Suprapubic skin (tissue), 4 donors: ENCODE data around the gene DCLK3. TPM values are rescaled to one million over a fixed set of nuclear protein-coding genes. Genes with fewer than 3 reads are reported as not detected.

Experiments used
- DNase-seq, 2 donors: peaks; one replicate each; pipeline ENCODE4 v3.0.0-alpha.2; 2019; ENCODE audit warnings: low spot score in 2 of 2
- H3K27ac ChIP-seq: fragments of 200-600 bp; sonication (generic); one replicate; pipeline ENCODE4 v1.5.1; 2019
- H3K27me3 ChIP-seq: fragments of 200-600 bp; sonication (generic); one replicate; pipeline ENCODE4 v1.5.1; 2019
- H3K36me3 ChIP-seq: fragments of 200-600 bp; sonication (generic); one replicate; pipeline ENCODE4 v1.5.1; 2019
- H3K4me1 ChIP-seq: fragments of 200-600 bp; sonication (generic); one replicate; pipeline ENCODE4 v1.5.1; 2019
- H3K4me3 ChIP-seq: fragments of 200-600 bp; sonication (generic); one replicate; pipeline ENCODE4 v1.5.1; 2019; ENCODE audit warnings: mild to moderate bottlenecking
- H3K9me3 ChIP-seq: fragments of 200-600 bp; sonication (generic); one replicate; pipeline ENCODE4 v1.5.1; 2019
- EP300 ChIP-seq: sonication (generic); formaldehyde crosslinking; IDR thresholded peaks from one replicate; pipeline ENCODE4 v1.6.1; 2017; ENCODE audit warnings: antibody characterized with exemption
- POLR2A ChIP-seq, 2 donors: fragments of 450-650 bp; IDR thresholded peaks; one replicate each; pipeline ENCODE4 v1.6.1; 2017; ENCODE audit warnings: antibody characterized with exemption in 2 of 2, mild to moderate bottlenecking in 2 of 2, moderate library complexity in 2 of 2
- POLR2AphosphoS5 ChIP-seq, 3 donors: sonication (generic); formaldehyde crosslinking; IDR thresholded peaks; one replicate each; pipeline ENCODE4 v1.6.1; 2017; ENCODE audit warnings: antibody characterized with exemption in 3 of 3
- WGBS: methylation state at CpG from one replicate; pipeline ENCODE4 v1.1.5; 2018; 5-methylcytosine and 5-hydroxymethylcytosine counted together
- total RNA-seq, 4 donors: library from RNA; depleted of rRNA; stranded (reverse); fragments of >200 nt; gene quantifications; one replicate each; pipeline ENCODE4 v1.1.0, GENCODE V29; 2016
- TF ChIP-seq, protein P1 (sequence below), 2 donors: fragments of 200-600 bp in 1 of 2; fragments of 450-650 bp in 1 of 2; sonication (generic) in 1 of 2; IDR thresholded peaks; one replicate each; pipeline ENCODE4 v1.5.1; 2016 to 2019; ENCODE audit warnings: antibody characterized with exemption in 2 of 2, mild to moderate bottlenecking in 1 of 2, moderate library complexity in 1 of 2

Gene DCLK3
- total RNA-seq, 4 donors from 2014 or later, result 0.08 to 0.64 (median 0.08) TPM; not detected in 1

DNA sequence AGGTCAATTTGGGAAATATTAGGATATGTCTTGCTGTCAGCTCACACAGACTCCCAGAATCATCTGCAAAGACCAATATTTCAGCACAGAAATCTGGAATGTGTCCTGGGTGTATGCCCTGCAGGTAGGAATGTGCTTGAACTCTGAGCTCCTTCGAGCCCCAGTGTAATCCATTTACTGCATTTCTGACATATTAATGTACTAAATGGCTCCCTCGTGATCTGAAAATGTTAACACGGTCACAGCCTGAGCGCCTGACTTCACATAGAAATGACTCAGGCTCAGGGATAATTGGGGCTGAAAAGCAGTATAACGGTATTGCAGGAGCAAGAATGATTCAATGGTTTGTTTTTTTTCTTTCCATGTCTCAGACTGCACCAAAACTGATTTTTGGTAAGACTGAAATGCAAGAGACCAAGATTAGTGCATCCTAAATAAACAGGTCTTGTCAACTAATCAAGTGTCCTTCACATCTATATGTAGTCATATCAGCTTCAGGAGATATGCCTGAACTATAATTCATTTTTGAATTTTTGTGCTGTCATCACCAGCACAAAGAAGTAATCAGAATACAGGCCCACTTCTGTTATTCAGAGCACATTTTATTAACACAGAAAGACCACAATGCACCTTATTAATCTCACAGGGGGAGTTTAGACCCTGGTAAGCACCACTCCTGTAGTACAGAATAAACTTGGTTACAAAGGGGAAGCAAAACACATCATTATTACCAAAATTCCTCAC is 49.8 kb downstream of the DCLK3 start:
- Histone ChIP-seq H3K4me1 (no peaks in the 10 kb centered on the region), H3K27me3 (no peaks in the 10 kb centered on the region), H3K4me3 (no peak overlapping the region), H3K9me3 (no peaks in the 10 kb centered on the region), H3K36me3 (no peaks in the 10 kb centered on the region), H3K27ac (no peak overlapping the region)
- no peak for DNase-seq
- TF ChIP-seq EP300 (no peak), POLR2AphosphoS5 (IDR thresholded peaks at IDR 0.05) (no peak), POLR2A (IDR thresholded peaks at IDR 0.05) (no peak)
- TF ChIP-seq, protein P1, sequence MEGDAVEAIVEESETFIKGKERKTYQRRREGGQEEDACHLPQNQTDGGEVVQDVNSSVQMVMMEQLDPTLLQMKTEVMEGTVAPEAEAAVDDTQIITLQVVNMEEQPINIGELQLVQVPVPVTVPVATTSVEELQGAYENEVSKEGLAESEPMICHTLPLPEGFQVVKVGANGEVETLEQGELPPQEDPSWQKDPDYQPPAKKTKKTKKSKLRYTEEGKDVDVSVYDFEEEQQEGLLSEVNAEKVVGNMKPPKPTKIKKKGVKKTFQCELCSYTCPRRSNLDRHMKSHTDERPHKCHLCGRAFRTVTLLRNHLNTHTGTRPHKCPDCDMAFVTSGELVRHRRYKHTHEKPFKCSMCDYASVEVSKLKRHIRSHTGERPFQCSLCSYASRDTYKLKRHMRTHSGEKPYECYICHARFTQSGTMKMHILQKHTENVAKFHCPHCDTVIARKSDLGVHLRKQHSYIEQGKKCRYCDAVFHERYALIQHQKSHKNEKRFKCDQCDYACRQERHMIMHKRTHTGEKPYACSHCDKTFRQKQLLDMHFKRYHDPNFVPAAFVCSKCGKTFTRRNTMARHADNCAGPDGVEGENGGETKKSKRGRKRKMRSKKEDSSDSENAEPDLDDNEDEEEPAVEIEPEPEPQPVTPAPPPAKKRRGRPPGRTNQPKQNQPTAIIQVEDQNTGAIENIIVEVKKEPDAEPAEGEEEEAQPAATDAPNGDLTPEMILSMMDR (IDR thresholded peaks at IDR 0.05), result no peak
- WGBS, result 58% methylated on average over 5 of the region's 5 CpGs

DNA sequence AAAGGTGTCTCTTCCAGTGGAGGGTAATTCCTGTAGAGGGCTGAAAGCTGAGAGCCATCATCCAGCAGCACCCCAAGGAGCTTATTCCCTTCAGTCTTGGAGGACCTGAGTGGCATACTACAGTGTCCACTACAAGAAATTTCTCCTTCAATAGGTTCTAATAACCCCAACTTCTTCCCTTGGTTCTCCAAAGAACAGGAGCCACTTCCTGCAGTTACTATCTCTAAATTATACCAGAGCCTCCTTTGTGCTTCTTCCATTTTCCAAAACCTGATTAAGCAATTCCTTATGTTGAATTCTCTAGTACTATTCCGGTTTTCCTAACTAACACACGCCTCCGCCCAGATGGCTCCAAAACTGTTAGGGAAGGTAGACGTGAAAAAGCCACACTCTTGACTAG is 50.4 kb downstream of the DCLK3 start:
- WGBS, result 84% methylated on average over 4 of the region's 4 CpGs
- no peaks in the 10 kb centered on the region for H3K36me3 ChIP-seq
- H3K27ac ChIP-seq, result no peak overlapping the region
- H3K4me1 ChIP-seq, result no peaks in the 10 kb centered on the region
- no peak for DNase-seq
- H3K27me3 ChIP-seq, result no peaks in the 10 kb centered on the region
- no peak overlapping the region for H3K4me3 ChIP-seq
- H3K9me3 ChIP-seq, result no peaks in the 10 kb centered on the region
- TF ChIP-seq POLR2A (IDR thresholded peaks at IDR 0.05) (no peak), POLR2AphosphoS5 (IDR thresholded peaks at IDR 0.05) (no peak), EP300 (no peak)
- TF ChIP-seq, protein P1 (IDR thresholded peaks at IDR 0.05), result no peak

DNA sequence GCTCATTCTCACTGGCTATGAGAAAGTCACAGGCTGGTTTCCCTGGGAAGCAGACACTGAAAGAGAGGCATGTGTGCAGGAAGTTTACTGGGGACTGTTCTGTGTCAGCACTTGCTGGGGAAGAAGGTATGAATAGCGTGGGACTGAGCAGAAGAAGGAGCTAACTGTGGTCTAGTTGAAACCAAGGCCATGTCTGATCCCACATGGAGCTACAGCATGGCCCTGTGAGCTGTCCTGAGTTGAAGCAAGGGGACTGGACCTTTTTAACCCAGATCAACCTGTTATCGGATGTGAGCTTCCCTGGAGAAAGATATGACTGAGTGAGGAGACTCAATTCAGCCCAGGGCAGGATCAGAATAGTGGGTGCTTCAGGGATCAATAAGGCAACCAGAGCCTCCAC is 53.7 kb downstream of the DCLK3 start:
- no peaks in the 10 kb centered on the region for H3K27me3 ChIP-seq
- no peaks in the 10 kb centered on the region for H3K9me3 ChIP-seq
- H3K4me3 ChIP-seq, result no peak overlapping the region
- DNase-seq, result no peak
- 23% methylated on average over 2 of the region's 2 CpGs for WGBS
- no peaks in the 10 kb centered on the region for H3K36me3 ChIP-seq
- H3K4me1 ChIP-seq, result no peaks in the 10 kb centered on the region
- TF ChIP-seq POLR2AphosphoS5 (IDR thresholded peaks at IDR 0.05), result no peak
- no peak for TF ChIP-seq POLR2A (IDR thresholded peaks at IDR 0.05)
- TF ChIP-seq, protein P1 (IDR thresholded peaks at IDR 0.05), result no peak
- no peak for TF ChIP-seq EP300
- H3K27ac ChIP-seq, result no peak overlapping the region

DNA sequence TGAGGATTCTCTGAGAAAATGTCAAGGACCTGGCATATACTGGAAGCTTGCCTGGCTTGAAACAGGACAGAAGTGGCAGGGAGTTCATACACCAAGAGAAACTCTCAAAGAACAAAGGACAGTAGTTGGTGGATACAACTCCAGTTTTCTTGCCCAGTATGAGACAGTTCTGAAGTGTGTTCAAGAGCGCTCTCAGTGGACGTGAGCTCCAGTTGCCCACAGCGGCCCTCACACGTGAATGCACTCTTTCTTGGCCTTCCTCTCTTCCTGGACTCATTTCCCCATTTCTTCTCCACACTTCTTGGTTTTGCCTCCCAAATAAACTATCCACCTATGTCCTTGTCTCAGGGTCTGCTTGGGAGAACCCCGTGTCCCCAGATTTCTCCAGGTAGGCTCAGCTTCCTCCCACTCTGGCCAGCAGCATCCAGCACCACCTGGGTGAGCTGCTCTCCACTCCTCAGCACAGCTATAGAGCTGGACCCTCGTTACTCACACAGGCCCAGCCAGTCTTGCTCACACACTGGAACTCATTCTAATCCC is 54.5 kb downstream of the DCLK3 start:
- Histone ChIP-seq H3K9me3 (no peaks in the 10 kb centered on the region), H3K27me3 (no peaks in the 10 kb centered on the region), H3K4me3 (no peak overlapping the region), H3K4me1 (no peaks in the 10 kb centered on the region), H3K27ac (no peak overlapping the region), H3K36me3 (no peaks in the 10 kb centered on the region)
- TF ChIP-seq, protein P1 (IDR thresholded peaks at IDR 0.05), result no peak
- no peak for TF ChIP-seq POLR2A (IDR thresholded peaks at IDR 0.05)
- 88% methylated on average over 6 of the region's 6 CpGs for WGBS
- DNase-seq, result no peak

DNA sequence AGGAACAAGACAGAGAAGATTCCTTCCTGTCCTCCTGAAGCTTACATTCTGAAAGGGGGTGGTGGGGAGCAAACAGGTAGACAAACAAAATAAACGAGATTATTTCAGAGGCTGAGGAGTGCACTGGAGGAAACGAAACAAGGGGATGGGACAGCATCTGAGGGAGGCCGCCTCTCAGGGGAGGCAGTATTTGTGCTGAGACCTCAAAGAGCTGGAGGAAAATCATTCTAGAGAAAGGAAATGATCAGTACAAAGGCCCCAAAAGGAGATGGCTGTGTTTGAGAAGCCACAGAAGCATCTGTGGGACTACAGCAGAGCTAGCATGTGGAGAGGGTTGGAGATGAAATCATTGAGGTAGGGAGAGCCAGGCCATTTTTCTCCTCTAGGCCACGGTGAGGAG is 55.1 kb downstream of the DCLK3 start:
- DNase-seq, result no peak
- 80% methylated on average over 4 of the region's 4 CpGs for WGBS
- TF ChIP-seq POLR2AphosphoS5 (IDR thresholded peaks at IDR 0.05) (no peak), POLR2A (IDR thresholded peaks at IDR 0.05) (no peak), EP300 (no peak)
- TF ChIP-seq, protein P1 (IDR thresholded peaks at IDR 0.05), result no peak
- H3K4me3 ChIP-seq, result no peak overlapping the region
- no peaks in the 10 kb centered on the region for H3K36me3 ChIP-seq
- no peak overlapping the region for H3K27ac ChIP-seq
- H3K27me3 ChIP-seq, result no peaks in the 10 kb centered on the region
- H3K4me1 ChIP-seq, result no peaks in the 10 kb centered on the region
- no peaks in the 10 kb centered on the region for H3K9me3 ChIP-seq
